ENCODE measurements around the gene APOM.

Gene APOM

GRCh38 chr6:31658158-31658688, 2.5 kb downstream of the APOM start:
- FAIRE-seq (no peak), DNase-seq (ENCODE audit: insufficient read length, low spot score) (no peak)
- TF ChIP-seq POLR2A (IDR thresholded peaks at IDR 0.05; ENCODE audit: low read depth, low read length), result no peak

DNA sequence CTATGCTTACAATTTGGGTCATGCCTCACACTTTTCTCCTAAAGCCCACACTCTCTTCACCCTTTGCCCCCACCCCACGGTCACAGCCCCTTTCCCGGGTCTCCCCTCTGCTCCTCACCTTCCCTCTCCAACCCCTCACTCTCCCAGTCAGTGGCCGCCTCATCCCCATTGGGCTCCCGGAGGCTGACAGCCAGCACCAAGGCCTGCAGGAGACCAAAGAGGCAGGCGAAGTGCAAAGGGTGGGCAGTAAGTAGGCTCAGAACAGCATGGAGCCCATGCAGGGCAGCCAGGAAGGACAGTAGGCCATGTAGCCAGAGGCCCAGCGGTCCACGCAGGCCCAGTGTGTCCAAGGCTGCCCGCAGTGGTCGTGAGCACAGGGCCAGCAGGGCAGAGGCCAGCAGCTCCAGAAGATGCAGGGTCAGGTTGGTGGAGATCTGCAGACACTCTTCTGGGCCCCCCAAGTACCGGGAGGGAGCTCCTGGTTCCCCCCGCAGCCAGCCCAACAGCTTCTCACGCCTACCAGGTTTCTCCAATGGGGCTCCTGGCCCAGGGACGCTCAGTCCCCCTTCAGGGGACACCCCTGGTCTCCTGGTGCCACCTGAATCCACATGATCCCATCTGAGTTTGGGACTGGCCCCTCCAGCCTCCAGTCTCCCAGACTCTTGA, 3.4 kb downstream of the APOM start:
- no peak for TF ChIP-seq POLR2A (IDR thresholded peaks at IDR 0.05; ENCODE audit: low read depth, low read length)
- no peak for FAIRE-seq
- DNase-seq (ENCODE audit: insufficient read length, low spot score), result no peak

DNA sequence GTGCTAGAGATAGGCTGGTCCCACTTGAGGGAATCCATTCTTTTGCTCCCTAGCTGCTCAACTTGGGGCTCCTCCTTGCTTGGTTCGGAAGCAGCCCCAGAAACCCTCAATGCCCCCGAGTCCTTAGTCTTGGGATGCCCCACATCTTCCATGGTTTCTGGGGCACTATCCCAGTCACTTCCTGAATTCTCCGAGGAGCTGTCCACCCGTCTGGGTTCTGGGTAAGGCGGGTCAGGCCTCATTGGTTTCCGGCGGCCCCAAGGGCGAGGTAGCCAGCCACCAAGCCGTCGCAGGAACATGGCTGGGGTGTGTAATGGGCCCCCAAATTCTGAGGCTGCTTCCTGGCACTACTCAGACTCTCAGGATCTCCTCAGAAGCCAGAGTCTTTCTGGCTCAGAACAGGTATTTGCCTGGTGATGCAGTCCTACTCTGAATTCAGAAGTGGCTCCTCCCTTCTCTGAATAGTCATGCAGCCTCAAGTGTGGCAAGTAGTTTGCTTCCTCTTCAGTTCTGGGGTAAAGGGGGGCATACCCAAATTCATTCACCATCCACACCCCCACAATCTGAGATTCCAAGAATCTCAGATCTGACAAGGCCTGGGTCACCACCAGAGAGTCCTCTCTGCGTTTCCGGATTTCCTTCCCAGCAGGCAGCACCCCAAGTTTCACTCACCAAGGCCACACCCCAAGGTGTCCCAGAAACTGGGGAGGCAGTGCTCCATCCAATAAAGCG, 4.1 kb downstream of the APOM start:
- no peak for TF ChIP-seq POLR2A (IDR thresholded peaks at IDR 0.05; ENCODE audit: low read depth, low read length)
- no peak for FAIRE-seq
- DNase-seq (ENCODE audit: insufficient read length, low spot score), result no peak

GRCh38 chr6:31660381-31661261, 4.9 kb downstream of the APOM start, which contains the start of gene C6orf47:
Gene C6orf47 (minus strand): TSS chr6:31660778. CDS start chr6:31659947, 831 bp downstream.
- DNase-seq (ENCODE audit: insufficient read length, low spot score) (peak; percentile 81), FAIRE-seq (no peak)
- peak; percentile 79 for TF ChIP-seq POLR2A (IDR thresholded peaks at IDR 0.05; ENCODE audit: low read depth, low read length)

- DNase-seq (ENCODE audit: insufficient read length, low spot score) (no peak), FAIRE-seq (no peak)
- no peak for TF ChIP-seq POLR2A (IDR thresholded peaks at IDR 0.05; ENCODE audit: low read depth, low read length)
These were observed 5.8 kb downstream of the APOM start for GRCh38 chr6:31661262-31662123.

- DNase-seq (ENCODE audit: insufficient read length, low spot score) (no peak), FAIRE-seq (no peak)
- no peak for TF ChIP-seq POLR2A (IDR thresholded peaks at IDR 0.05; ENCODE audit: low read depth, low read length)
These were observed 6.5 kb downstream of the APOM start for GRCh38 chr6:31662124-31662723.

DNA sequence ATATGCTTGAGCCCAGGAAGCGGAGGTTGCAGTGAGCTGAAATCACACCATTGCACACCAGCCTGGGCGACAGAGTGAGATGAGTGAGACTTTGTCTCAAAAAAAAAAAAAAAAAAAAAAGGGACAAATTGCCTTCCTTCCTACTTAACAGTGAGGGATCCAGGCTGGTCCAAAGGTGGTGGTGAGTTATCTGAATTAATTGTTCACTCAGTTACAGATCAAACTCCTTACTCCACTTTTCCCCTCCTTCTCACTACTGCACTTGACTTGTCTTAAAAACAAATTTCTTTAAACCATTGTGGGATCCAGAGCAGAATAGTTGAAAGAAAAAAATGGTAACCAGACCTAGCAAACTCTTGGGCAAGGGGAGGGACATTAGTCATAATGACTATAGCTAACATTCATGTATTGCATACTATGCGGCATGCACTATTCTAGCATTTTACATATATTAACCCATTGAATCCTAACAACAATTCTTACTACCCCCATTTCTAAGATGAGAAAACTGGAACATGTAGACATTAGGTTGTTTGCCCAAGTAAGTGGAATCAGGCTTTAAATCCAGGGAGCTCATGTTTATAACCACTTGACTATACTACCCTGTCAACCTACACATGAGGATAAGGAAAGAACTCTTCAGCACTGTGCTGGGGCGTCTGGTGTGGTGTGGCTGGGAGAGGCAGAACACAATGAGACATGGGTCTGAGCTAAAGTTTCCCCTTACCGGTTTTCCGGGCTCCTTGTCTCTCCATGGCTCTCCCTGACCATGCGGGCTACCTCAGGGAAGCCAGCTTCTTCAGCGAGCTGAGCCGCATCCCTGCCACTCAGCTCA, 7.6 kb downstream of the APOM start:
- no peak for FAIRE-seq
- TF ChIP-seq POLR2A (IDR thresholded peaks at IDR 0.05; ENCODE audit: low read depth, low read length), result no peak
- no peak for DNase-seq (ENCODE audit: insufficient read length, low spot score)

GRCh38 chr6:31663961-31664789, 8.5 kb downstream of the APOM start:
- DNase-seq (ENCODE audit: insufficient read length, low spot score), result peak; percentile 85
- TF ChIP-seq POLR2A (IDR thresholded peaks at IDR 0.05; ENCODE audit: low read depth, low read length), result no peak
- FAIRE-seq, result no peak

DNA sequence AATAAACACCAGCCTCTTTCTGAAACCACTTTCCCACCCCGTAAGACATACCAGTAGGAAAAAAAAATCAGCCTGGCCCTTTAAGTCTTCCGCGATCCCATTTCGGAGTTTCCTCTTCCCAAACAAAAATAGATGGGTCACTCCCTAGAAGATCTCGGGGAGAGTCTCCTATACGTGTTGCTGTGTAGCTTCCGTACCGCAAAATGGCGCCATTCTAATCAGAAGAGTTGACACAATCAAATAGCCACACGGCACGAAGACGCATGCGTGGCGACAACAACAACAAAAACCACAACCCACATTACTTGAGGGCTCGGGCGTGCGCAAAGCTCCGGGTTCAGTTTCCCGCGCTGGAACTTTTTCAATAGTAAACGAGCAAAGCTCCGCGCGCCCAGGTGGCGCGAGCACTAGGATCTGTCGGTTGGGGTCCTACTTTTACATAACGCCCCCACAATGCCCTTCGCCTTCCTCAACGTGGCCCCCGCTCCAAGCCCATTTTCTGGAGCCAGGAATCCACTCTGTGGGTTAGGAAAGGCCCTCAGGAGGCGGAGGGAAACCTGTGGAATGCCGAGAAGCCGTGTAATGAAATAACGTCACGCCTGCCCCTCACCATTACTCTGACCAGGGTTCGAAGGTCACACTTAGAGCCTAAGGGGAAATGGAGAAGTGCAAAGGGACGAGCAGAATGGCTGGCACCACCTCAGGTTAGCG, 9.3 kb downstream of the APOM start, which contains the start of gene GPANK1:
Gene GPANK1, minus strand, starts transcription at position 208 of the 711 bp plus-strand sequence. CDS start 519 bp downstream, outside the sequence.
- DNase-seq (ENCODE audit: insufficient read length, low spot score) (peak; percentile 81), FAIRE-seq (peak; percentile 80)
- 0 out of 2 replicates have a peak, but pooled peaks have one; percentile 21 for TF ChIP-seq POLR2A (IDR thresholded peaks at IDR 0.05; ENCODE audit: low read depth, low read length)

Measured in H54 (cell line).